Measurements from ENCODE around the gene ALDH1A2.

ALDH1A2 gene

DNA sequence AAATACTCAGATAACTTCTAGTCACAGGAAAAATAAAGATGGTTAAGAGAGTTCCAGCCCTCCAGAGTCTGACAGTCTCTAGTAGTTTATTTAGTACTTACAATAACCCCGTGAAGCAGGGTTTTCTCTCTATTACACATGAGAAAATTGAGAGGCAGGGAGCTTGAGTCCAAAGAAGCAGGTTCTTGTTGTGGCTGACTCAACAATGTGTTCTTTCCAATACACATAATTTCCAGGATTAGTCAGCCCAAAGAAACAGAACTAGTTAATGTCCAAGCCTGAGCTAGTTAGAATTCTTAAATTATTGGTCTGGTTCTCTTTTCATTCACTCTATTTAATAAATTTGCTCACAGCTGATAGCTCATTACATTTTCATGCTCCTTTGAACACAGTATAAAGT, 49.9 kb downstream of the ALDH1A2 start:
- DNase-seq, result no peak

DNA sequence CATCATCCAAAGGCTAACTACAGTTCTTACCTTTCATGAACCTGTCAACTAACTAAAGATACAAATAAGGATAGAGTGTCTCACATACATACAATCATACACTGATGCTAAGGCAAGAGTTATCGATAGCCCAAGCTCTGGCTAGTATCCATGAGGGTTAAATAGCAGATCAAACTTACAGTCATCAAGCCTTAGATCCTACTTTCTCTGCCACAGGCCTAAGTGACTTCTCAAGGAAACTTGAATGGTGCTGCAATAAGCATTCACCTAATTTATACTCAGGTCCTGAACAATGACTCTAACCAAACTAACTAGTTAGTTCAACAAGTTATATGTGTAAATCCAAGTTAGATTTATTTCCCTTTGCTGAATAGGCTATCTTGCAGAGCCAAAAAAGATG, 51.0 kb downstream of the ALDH1A2 start:
- H3K4me3 ChIP-seq, result no peak overlapping the region
- H3K36me3 ChIP-seq, result no peaks in the 10 kb centered on the region
- no peaks in the 10 kb centered on the region for H3K4me1 ChIP-seq
- H3K27me3 ChIP-seq, result peaks cover 0 to 4% of the 10 kb centered on the region in 2 donors
- H3K9me3 ChIP-seq, result no peaks in the 10 kb centered on the region
- no peak overlapping the region for H3K27ac ChIP-seq
- intact Hi-C loops (cut with DNase I; ENCODE audit: low total_unique reads), result no loop called here
- no peak for DNase-seq
- TF ChIP-seq, protein P1, sequence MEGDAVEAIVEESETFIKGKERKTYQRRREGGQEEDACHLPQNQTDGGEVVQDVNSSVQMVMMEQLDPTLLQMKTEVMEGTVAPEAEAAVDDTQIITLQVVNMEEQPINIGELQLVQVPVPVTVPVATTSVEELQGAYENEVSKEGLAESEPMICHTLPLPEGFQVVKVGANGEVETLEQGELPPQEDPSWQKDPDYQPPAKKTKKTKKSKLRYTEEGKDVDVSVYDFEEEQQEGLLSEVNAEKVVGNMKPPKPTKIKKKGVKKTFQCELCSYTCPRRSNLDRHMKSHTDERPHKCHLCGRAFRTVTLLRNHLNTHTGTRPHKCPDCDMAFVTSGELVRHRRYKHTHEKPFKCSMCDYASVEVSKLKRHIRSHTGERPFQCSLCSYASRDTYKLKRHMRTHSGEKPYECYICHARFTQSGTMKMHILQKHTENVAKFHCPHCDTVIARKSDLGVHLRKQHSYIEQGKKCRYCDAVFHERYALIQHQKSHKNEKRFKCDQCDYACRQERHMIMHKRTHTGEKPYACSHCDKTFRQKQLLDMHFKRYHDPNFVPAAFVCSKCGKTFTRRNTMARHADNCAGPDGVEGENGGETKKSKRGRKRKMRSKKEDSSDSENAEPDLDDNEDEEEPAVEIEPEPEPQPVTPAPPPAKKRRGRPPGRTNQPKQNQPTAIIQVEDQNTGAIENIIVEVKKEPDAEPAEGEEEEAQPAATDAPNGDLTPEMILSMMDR (IDR thresholded peaks at IDR 0.05), result no peak

More for the DNA sequence above, 49.9 kb downstream of the ALDH1A2 start:
- Histone ChIP-seq H3K4me1 (no peaks in the 10 kb centered on the region), H3K27ac (no peak overlapping the region), H3K4me3 (no peak overlapping the region), H3K9me3 (no peaks in the 10 kb centered on the region), H3K36me3 (no peaks in the 10 kb centered on the region), H3K27me3 (no peaks in the 10 kb centered on the region)
- TF ChIP-seq, protein P1 (IDR thresholded peaks at IDR 0.05), result no peak
- intact Hi-C loops (cut with DNase I; ENCODE audit: low total_unique reads), result no loop called here

DNA sequence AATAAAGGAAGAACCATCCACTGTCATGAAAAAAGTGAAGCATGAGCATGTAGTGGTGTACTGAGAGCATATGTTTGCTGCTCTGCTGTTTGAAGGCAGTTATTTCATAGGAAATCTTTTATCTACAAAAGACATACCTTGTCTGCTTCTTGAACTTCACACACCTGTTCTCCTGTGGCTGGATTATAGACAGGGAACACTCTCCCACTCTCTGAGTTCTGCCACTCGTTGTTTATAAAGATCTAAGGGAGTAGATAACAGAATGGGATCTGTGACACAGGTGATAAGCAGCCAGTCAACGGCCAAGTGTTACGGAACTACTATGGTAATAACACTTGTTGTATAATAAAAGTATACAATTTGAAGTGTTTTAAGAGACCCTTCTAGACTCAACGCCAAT, 51.5 kb downstream of the ALDH1A2 start:
- H3K27ac ChIP-seq, result no peak overlapping the region
- intact Hi-C loops (cut with DNase I; ENCODE audit: low total_unique reads), result no loop called here
- H3K4me3 ChIP-seq, result no peak overlapping the region
- DNase-seq, result no peak
- no peaks in the 10 kb centered on the region for H3K4me1 ChIP-seq
- no peaks in the 10 kb centered on the region for H3K36me3 ChIP-seq
- peaks cover 0 to 4% of the 10 kb centered on the region in 2 donors for H3K27me3 ChIP-seq
- TF ChIP-seq, protein P1 (IDR thresholded peaks at IDR 0.05), result no peak
- H3K9me3 ChIP-seq, result no peaks in the 10 kb centered on the region

DNA sequence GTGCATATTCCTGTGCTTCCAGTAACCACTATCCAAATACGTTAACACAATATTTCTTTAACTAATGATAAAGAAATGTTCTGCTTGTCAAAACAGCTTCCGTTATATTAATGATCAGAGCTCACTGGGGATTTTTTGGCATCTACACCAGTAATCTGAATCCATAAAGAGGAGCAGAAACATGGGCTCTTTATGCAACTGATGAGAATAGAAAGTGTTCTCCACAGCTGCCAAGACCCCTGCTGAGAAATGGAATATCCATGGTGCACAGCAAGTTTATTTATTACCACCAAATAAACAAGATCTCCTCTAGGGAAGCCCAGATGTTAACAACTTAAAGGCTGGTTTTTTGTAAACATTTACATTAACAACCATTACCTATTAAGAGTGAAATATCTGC, 54.5 kb downstream of the ALDH1A2 start:
- TF ChIP-seq, protein P1 (IDR thresholded peaks at IDR 0.05), result no peak
- intact Hi-C loops (cut with DNase I; ENCODE audit: low total_unique reads), result no loop called here
- Histone ChIP-seq H3K4me1 (no peaks in the 10 kb centered on the region), H3K27ac (no peak overlapping the region), H3K4me3 (no peak overlapping the region), H3K9me3 (no peaks in the 10 kb centered on the region), H3K27me3 (peaks cover 0 to 4% of the 10 kb centered on the region in 2 donors), H3K36me3 (no peaks in the 10 kb centered on the region)
- DNase-seq, result no peak

DNA sequence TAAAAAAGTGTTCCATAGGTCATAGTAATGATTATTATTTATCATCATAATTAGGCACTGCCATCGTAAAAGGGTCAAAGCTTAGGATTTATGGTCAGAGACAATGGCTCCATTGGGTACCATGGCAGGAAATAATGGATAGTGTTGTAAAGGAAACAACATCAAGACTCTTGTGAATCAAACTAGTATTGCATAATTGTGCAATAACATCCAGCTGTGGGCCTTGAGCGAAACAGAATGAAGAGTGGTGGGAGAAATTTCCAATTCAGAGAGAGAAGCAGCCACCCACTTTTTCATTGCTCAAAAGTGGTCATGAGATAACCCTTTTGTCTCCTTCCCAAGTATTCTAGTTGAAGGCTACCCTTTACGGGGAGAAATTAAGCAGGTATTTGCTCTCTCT, 61.7 kb downstream of the ALDH1A2 start:
- H3K36me3 ChIP-seq, result no peaks in the 10 kb centered on the region
- H3K4me1 ChIP-seq, result no peaks in the 10 kb centered on the region
- no peaks in the 10 kb centered on the region for H3K27me3 ChIP-seq
- no peak overlapping the region for H3K27ac ChIP-seq
- intact Hi-C loops (cut with DNase I; ENCODE audit: low total_unique reads), result no loop called here
- H3K4me3 ChIP-seq, result no peak overlapping the region
- DNase-seq, result no peak
- TF ChIP-seq, protein P1 (IDR thresholded peaks at IDR 0.05), result no peak
- H3K9me3 ChIP-seq, result peaks cover 0 to 6% (median 0%) of the 10 kb centered on the region in 3 donors

Measured in tibial artery (tissue), 4 donors.